Sigmoid colon (tissue), 7 donors: ENCODE results near the gene RIPOR1. TPM values are rescaled to one million over a fixed set of nuclear protein-coding genes. Genes with fewer than 3 reads are reported as not detected.
A peak's percentile ranks its signal among the peaks of the same experiment; 100 is the strongest.
"Not testable (repeated sequence)": the region's sequence is repeated elsewhere in the genome, so short reads cannot be mapped to it uniquely, and the experiment has no call there.

Experiments
- DNase-seq: peaks from one replicate; pipeline ENCODE4 v3.0.0-alpha.2; 2019
- H3K27ac ChIP-seq, 4 donors: fragments of 200-600 bp; sonication (generic); one replicate each; pipeline ENCODE4 v1.5.1; 2016 to 2019; ENCODE audit warnings: mild to moderate bottlenecking in 1 of 4
- H3K27me3 ChIP-seq, 3 donors: fragments of 200-600 bp; sonication (generic); one replicate each; pipeline ENCODE4 v1.5.1; 2019; ENCODE audit warnings: mild to moderate bottlenecking in 1 of 3
- H3K36me3 ChIP-seq, 4 donors: fragments of 200-600 bp; sonication (generic); one replicate each; pipeline ENCODE4 v1.5.1; 2016 to 2019
- H3K4me1 ChIP-seq, 4 donors: fragments of 200-600 bp; sonication (generic); one replicate each; pipeline ENCODE4 v1.5.1; 2017 to 2019
- H3K4me3 ChIP-seq, 4 donors: fragments of 200-600 bp; sonication (generic); one replicate each; pipeline ENCODE4 v1.5.1; 2017 to 2019; ENCODE audit warnings: mild to moderate bottlenecking in 2 of 4, moderate library complexity in 1 of 4
- H3K9me3 ChIP-seq, 4 donors: fragments of 200-600 bp in 3 of 4; sonication (generic) in 3 of 4; one replicate each; pipeline versions ENCODE4 v1.5.1 to v1.6.1; 2013 to 2019
- CTCF ChIP-seq, 4 experiments: fragments of 450-650 bp in 3 of 4; fragments of 200-600 bp in 1 of 4; IDR thresholded peaks; one replicate each; pipeline ENCODE4 v1.5.1; 2016 to 2019; ENCODE audit warnings: antibody characterized with exemption in 4 of 4, mild to moderate bottlenecking in 3 of 4, moderate library complexity in 2 of 4
- EP300 ChIP-seq, 4 donors: sonication (generic); formaldehyde crosslinking; IDR thresholded peaks; one replicate each; pipeline ENCODE4 v1.6.1; 2017; ENCODE audit warnings: antibody characterized with exemption in 4 of 4
- POLR2A ChIP-seq, 2 donors: fragments of 450-650 bp; IDR thresholded peaks; one replicate each; pipeline ENCODE4 v1.6.1; 2016; ENCODE audit warnings: antibody characterized with exemption in 2 of 2, mild to moderate bottlenecking in 2 of 2, moderate library complexity in 2 of 2
- POLR2AphosphoS5 ChIP-seq, 4 donors: sonication (generic); formaldehyde crosslinking; IDR thresholded peaks; one replicate each; pipeline ENCODE4 v1.6.1; 2017; ENCODE audit warnings: antibody characterized with exemption in 4 of 4
- WGBS, 2 donors: extraction: QIAGEN DNeasy Blood & Tissue Kit; methylation state at CpG; one replicate each; pipeline ENCODE4 v1.1.7; 2013; 5-methylcytosine and 5-hydroxymethylcytosine counted together
- intact Hi-C: fragments of 100-400 bp; cut with DNase I; formaldehyde crosslinking; loops from one replicate; pipeline ENCODE4 v1.15.1; 2023
- polyA plus RNA-seq, 3 donors: library from polyadenylated mRNA; stranded (reverse); fragments of 200-250 nt; gene quantifications; one replicate each; pipeline ENCODE4 v1.2.3, GENCODE V29; 2013
- total RNA-seq, 4 donors: library from RNA; depleted of rRNA; stranded (reverse); fragments of >200 nt; gene quantifications; one replicate each; pipeline ENCODE4 v1.1.0, GENCODE V29; 2016
- donor health status: healthy with polysubstance abuse.
- donor health status: Bipolar disorder and iron deficiency.
- donor health status: healthy.

The RIPOR1 gene
- total and polyA plus RNA-seq, 7 donors = 10.2 to 60.9 (median 26.7) TPM

DNA sequence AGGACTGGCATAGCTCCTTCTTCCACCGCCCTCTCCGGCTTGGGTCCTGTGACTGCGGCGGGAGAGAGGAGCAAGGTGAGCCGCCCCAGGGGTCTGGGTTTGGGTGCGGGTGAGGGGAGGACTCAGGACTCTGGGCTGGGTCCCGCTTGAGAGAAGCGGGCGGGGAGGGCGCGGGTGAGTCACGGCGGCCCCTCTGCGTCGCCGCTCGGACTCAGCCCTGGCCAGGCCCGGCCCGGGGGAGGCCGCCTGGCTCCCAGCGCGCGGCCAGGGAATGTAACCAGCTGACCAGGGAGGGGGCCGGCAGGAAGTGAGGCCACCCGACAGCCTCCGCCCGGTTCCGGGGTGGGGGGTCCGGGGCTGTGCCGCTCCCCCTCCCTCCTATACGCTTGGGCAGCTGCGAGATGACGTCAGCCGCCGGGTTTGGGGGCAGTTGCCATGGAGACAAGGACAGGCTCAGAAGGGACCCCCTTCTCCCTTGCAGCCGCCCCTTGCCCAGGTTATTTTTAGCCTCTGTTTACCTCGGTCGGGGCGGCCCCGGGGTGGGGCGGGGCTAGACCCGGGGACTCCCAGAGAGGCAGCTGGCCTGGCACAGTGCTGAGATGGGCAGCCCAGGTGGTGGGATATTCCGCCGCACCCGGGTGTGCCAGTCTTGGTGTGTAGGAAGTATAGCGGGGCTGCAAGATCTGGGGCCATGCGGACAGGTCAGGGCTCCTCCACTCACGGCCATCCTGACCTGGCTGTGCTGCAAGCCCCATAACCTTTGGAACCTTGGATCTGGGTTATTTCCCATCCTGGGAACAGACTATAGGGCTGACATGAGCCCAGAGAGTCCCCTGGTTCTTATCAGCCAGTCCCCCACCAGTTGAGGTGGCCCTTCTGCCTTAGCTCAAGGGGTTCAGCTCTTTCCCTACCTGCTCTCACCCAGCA, 1.6 kb downstream of the RIPOR1 start:
- intact Hi-C loops = no loop called here
- Histone ChIP-seq H3K4me3 (peak overlapping the region; percentile 60 to 98 (median 76)), H3K27ac (peak overlapping the region; percentile 86 to 97 (median 94)), H3K9me3 (no peaks in the 10 kb centered on the region), H3K27me3 (no peaks in the 10 kb centered on the region), H3K36me3 (no peaks in the 10 kb centered on the region), H3K4me1 (peaks cover 0 to 38% (median 24%) of the 10 kb centered on the region in 4 donors)
- peak; percentile 92 for DNase-seq
- TF ChIP-seq POLR2A (IDR thresholded peaks at IDR 0.05) (peak; percentile 56 to 82), CTCF (IDR thresholded peaks at IDR 0.05) (no peak), EP300 (IDR thresholded peaks at IDR 0.05) (peak in 1 of 4 donors; percentile 10), POLR2AphosphoS5 (IDR thresholded peaks at IDR 0.05) (peak; percentile 73 to 92 (median 81))
- WGBS, 2 donors = 3 to 4% methylated on average over 48 of the region's 48 CpGs

DNA sequence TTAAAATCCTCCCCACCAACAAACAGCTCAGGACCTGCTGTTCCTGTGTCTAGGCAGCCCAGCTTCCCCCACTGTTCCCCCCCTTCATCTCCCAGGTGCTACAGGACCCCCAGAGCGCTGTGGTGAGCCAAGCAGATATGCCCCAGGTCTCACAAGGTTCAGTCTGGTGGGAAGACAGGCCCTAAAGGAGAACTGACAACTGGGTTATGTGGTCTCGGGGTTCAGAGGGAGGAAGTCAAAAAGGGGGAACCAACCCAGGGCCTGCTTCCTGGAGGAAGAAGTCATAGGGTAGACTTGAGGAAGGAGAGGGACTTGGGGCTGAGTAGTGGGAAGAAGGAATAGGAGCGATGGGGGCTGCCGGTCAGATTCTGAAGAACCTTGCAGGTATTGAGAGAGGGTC, 2.6 kb downstream of the RIPOR1 start:
- Histone ChIP-seq H3K27ac (peak overlapping the region; percentile 86 to 97 (median 94)), H3K27me3 (no peaks in the 10 kb centered on the region), H3K36me3 (no peaks in the 10 kb centered on the region), H3K9me3 (no peaks in the 10 kb centered on the region), H3K4me3 (peak overlapping the region in 2 of 4 donors; percentile 60 to 98), H3K4me1 (peaks cover 0 to 44% (median 28%) of the 10 kb centered on the region in 4 donors)
- DNase-seq = no peak
- intact Hi-C loops = no loop called here
- TF ChIP-seq EP300 (IDR thresholded peaks at IDR 0.05) (no peak), POLR2A (IDR thresholded peaks at IDR 0.05) (no peak), POLR2AphosphoS5 (IDR thresholded peaks at IDR 0.05) (no peak), CTCF (IDR thresholded peaks at IDR 0.05) (no peak)
- 57 to 85% methylated on average over 4 of the region's 4 CpGs for WGBS, 2 donors

DNA sequence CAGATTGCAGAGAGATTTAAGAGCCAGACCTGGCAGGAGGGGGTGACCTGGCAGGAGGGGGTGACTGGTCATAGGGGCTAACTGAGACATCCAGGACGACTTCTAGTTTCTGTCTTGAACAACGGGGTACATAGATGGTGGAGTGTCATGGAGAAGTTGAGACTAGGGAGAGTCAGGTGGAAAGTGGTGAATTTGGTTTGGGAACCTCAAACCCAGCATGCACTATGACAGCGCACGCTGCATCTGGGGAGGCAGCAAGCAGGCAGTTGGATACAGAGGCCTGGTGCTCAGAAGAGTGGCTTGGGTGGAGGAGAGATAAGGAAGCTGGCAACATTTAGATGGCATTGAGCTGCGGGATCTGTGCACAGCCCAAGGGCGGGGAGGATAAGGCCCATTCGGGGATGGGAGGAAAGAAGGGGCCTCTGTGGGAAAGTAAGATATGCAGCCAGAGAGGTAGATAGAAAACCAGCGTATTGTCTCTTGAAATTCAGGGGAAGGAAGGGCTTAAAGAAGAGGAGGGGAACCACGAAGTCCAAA, 4.5 kb downstream of the RIPOR1 start:
- no peak overlapping the region for H3K4me3 ChIP-seq
- no peaks in the 10 kb centered on the region for H3K9me3 ChIP-seq
- intact Hi-C loops = no loop called here
- peaks cover 0 to 60% (median 44%) of the 10 kb centered on the region in 4 donors for H3K4me1 ChIP-seq
- H3K27ac ChIP-seq = no peak overlapping the region
- TF ChIP-seq POLR2AphosphoS5 (IDR thresholded peaks at IDR 0.05) (no peak), CTCF (IDR thresholded peaks at IDR 0.05) (no peak), POLR2A (IDR thresholded peaks at IDR 0.05) (no peak), EP300 (IDR thresholded peaks at IDR 0.05) (no peak)
- no peaks in the 10 kb centered on the region for H3K36me3 ChIP-seq
- 69 to 80% methylated on average over 9 of the region's 9 CpGs for WGBS, 2 donors
- DNase-seq = no peak
- H3K27me3 ChIP-seq = no peaks in the 10 kb centered on the region

DNA sequence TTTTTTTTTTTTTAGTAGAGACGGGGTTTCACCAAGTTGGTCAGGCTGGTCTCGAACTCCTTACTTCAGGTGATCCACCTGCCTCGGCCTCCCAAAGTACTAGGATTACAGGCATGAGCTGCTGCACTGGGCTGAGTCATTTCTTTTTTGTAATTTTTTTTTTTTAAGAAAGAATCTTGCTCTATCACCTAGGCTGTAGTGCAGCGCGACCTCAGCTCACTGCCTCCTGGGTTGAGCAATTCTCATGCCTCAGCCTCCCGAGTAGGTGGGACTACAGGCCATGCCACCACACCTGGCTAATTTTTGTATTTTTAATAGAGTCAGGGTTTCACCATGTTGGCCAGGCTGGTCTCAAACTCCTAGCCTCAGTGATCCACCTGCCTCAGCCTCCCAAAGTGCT, 5.4 kb downstream of the RIPOR1 start:
- not testable (repeated sequence) for H3K27ac ChIP-seq

DNA sequence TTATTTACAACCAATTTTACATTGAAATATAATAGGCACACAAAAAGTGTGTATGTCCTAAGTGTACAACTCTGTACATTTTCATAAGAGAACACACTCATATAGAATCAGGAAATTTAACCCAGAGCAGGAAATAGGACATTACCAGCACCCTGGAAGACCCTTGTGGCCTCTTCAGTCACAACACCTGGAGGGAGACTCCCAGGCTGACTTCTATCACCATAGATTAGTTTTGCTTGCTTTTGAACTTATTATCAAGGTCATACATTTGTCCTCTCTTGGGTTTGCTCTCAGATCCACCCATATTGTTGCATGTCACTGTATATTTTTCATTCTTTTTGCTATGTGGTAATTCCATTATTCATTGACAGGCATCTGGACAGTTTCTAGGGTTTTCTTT, 5.8 kb downstream of the RIPOR1 start:
- H3K4me3 ChIP-seq = no peak overlapping the region
- intact Hi-C loops = no loop called here
- peaks cover 0 to 64% (median 50%) of the 10 kb centered on the region in 4 donors for H3K4me1 ChIP-seq
- H3K9me3 ChIP-seq = no peaks in the 10 kb centered on the region
- H3K27ac ChIP-seq = no peak overlapping the region
- no peak for DNase-seq
- H3K36me3 ChIP-seq = peaks cover 0 to 3% (median 1%) of the 10 kb centered on the region in 4 donors
- H3K27me3 ChIP-seq = no peaks in the 10 kb centered on the region
- TF ChIP-seq POLR2AphosphoS5 (IDR thresholded peaks at IDR 0.05) (no peak), CTCF (IDR thresholded peaks at IDR 0.05) (no peak), EP300 (IDR thresholded peaks at IDR 0.05) (no peak), POLR2A (IDR thresholded peaks at IDR 0.05) (no peak)

More for the DNA sequence above, 5.4 kb downstream of the RIPOR1 start:
- WGBS, 2 donors = 89 to 93% methylated on average over 6 of the region's 6 CpGs
- intact Hi-C loops, H3K9me3 ChIP-seq, H3K27me3 ChIP-seq, H3K4me3 ChIP-seq, DNase-seq, H3K36me3 ChIP-seq: not testable (repeated sequence)
- H3K4me1 ChIP-seq = peaks cover 0 to 62% (median 49%) of the 10 kb centered on the region in 4 donors
